ENCODE results near the gene GPR108.

DNA sequence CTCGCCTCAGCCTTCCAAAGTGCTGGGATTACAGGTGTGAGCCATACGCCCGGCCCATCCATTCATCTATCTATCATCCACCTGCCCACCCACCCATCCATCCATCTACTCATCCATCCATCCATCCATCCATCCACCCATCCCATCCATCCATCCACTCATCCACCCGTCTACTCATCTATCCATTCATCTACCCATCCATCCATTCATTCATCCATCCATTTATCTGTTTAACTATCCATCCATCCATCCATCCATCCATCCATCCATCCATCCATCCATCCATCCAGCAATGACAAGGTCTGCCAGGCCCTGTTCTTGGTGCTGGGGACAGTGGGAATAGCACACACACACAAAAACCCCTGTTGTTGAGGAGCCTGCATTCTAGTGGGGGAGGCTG lies 39.6 kb upstream of the GPR108 start:
- TF ChIP-seq, protein P1, sequence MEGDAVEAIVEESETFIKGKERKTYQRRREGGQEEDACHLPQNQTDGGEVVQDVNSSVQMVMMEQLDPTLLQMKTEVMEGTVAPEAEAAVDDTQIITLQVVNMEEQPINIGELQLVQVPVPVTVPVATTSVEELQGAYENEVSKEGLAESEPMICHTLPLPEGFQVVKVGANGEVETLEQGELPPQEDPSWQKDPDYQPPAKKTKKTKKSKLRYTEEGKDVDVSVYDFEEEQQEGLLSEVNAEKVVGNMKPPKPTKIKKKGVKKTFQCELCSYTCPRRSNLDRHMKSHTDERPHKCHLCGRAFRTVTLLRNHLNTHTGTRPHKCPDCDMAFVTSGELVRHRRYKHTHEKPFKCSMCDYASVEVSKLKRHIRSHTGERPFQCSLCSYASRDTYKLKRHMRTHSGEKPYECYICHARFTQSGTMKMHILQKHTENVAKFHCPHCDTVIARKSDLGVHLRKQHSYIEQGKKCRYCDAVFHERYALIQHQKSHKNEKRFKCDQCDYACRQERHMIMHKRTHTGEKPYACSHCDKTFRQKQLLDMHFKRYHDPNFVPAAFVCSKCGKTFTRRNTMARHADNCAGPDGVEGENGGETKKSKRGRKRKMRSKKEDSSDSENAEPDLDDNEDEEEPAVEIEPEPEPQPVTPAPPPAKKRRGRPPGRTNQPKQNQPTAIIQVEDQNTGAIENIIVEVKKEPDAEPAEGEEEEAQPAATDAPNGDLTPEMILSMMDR (conservative IDR thresholded peaks at IDR 0.05; ENCODE audit: low read length): no peak
- TF ChIP-seq EZH2phosphoT487 (IDR thresholded peaks at IDR 0.05; ENCODE audit: borderline replicate concordance, low read depth, low read length): no peak
